Panc1 (cell line): ENCODE data around the gene BBS9. TPM values are rescaled to one million over a fixed set of nuclear protein-coding genes. Genes with fewer than 3 reads are reported as not detected.
"Not testable (repeated sequence)": the region's sequence is repeated elsewhere in the genome, so short reads cannot be mapped to it uniquely, and the experiment has no call there.

Experiments used
- ATAC-seq: fragments of 200-7000 bp; cut with Tn5 transposase; 2 replicates; pipeline ENCODE4 v1.9.1; 2020; ENCODE audit warnings: mild to moderate bottlenecking, moderate library complexity
- BruUV-seq: library from RNA; stranded (reverse); fragments of 400-500 nt; replicated peaks from 2 replicates; lab custom pipeline; 2021; lab: Mats Ljungman, UMichigan
- CTCF ChIA-PET: fragments of 300-600 bp; sonication (Branson Sonifier 250); formaldehyde crosslinking; loops from one replicate; lab custom pipeline; 2022; ENCODE audit warnings: antibody characterized with exemption; lab: Charles Lee
- POLR2A ChIA-PET: fragments of 300-600 bp; sonication (Branson Sonifier 250); formaldehyde crosslinking; loops from one replicate; lab custom pipeline; 2022; ENCODE audit warnings: antibody characterized with exemption; lab: Charles Lee
- DNase-seq: peaks from one replicate; pipeline ENCODE4 v3.0.0-alpha.2; 2010; ENCODE audit warnings: low read depth, low spot score
- H3K27ac ChIP-seq: 2 replicates; pipeline ENCODE4 v1.5.1; 2011; ENCODE audit warnings: mild to moderate bottlenecking, low read length, inconsistent platforms
- H3K27me3 ChIP-seq: fragments of 200-500 bp; sonication (Bioruptor generic); 2 replicates; pipeline ENCODE4 v1.6.0; 2014; ENCODE audit warnings: low read length, inconsistent platforms; ENCODE audit not compliant: control insufficient read depth, insufficient read depth
- H3K36me3 ChIP-seq: fragments of 200-500 bp; sonication (Bioruptor generic); 2 replicates; pipeline ENCODE4 v1.5.1; 2014; ENCODE audit warnings: inconsistent platforms, mild to moderate bottlenecking, low read length, moderate library complexity; ENCODE audit not compliant: control insufficient read depth, insufficient read depth
- H3K4me1 ChIP-seq: 2 replicates; pipeline ENCODE4 v1.5.1; 2011; ENCODE audit warnings: inconsistent platforms, mild to moderate bottlenecking, low read length, moderate library complexity; ENCODE audit not compliant: control insufficient read depth, insufficient read depth
- H3K4me3 ChIP-seq, 2 experiments: 2 replicates each; pipeline ENCODE4 v1.5.1; 2011 to 2012; ENCODE audit warnings: low read depth in 2 of 2, low read length in 2 of 2, mild to moderate bottlenecking in 2 of 2, inconsistent platforms in 1 of 2, moderate library complexity in 1 of 2
- H3K9me3 ChIP-seq: fragments of 200-500 bp; sonication (Bioruptor generic); 2 replicates; pipeline ENCODE4 v1.5.1; 2014; ENCODE audit warnings: low read depth, mild to moderate bottlenecking, inconsistent platforms, low read length, moderate library complexity; ENCODE audit not compliant: control insufficient read depth, insufficient read depth
- POLR2AphosphoS5 ChIP-seq: IDR thresholded peaks from 2 replicates; pipeline ENCODE4 v1.6.1; 2012; ENCODE audit warnings: mild to moderate bottlenecking, low read depth, low read length, moderate library complexity
- SIN3A ChIP-seq: IDR thresholded peaks from 2 replicates; pipeline ENCODE4 v1.6.1; 2012; ENCODE audit warnings: low read depth, mild to moderate bottlenecking, low read length, moderate library complexity, borderline replicate concordance; ENCODE audit not compliant: insufficient read depth
- TCF7L2 ChIP-seq: IDR thresholded peaks from 2 replicates; pipeline ENCODE4 v1.6.1; 2011; ENCODE audit warnings: mild to moderate bottlenecking, low read depth, low read length, inconsistent platforms
- in situ Hi-C: cut with HindIII; loops from 2 replicates; pipeline ENCODE4 v1.10.0; 2016; ENCODE audit warnings: low sequenced_read_pairs, low pct_unique_long_range_greater_than_20kb
- intact Hi-C: fragments of 100-400 bp; cut with micrococcal nuclease; formaldehyde crosslinking; loops from one replicate; pipeline ENCODE4 v1.10.0; 2022; ENCODE audit not compliant: unreplicated experiment
- total RNA-seq: library from RNA; stranded (reverse); gene quantifications from one replicate; pipeline ENCODE4 v1.2.1, GENCODE V29; 2021; ENCODE audit not compliant: unreplicated experiment
- TF ChIP-seq, protein P1 (sequence below), 2 experiments: IDR thresholded peaks; 2 replicates each; pipeline ENCODE4 v1.6.1; 2011 to 2012; ENCODE audit warnings: low read depth in 2 of 2, control low read depth in 1 of 2, low read length in 1 of 2, mild to moderate bottlenecking in 1 of 2, moderate library complexity in 1 of 2; ENCODE audit not compliant: insufficient read depth in 1 of 2
- TF ChIP-seq, protein P2 (sequence below): fragments of 450-650 bp; IDR thresholded peaks from 2 replicates; pipeline ENCODE4 v1.5.1; 2017; ENCODE audit warnings: mild to moderate bottlenecking

Gene BBS9
- total RNA-seq, 1 experiment from 2014 or later = 6.9 TPM

DNA sequence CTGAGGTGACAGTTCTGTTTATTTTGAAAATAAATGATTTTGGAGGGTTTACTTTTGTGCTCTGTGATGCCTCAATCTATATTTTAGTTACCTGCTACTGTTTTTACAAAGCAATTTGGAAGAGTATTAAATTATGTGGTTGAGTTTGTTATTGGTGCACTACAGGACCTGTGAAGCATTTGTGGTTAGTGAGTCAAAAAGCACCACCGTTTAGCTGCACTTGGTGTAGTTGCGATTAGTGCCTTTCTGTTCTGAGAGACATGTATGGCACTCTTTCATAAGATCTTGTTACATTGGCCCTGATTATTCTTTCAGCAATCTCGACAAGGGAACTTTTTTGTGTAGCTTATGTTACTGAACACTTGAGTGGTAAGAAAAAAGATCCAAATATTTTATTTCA, 132.2 kb downstream of the BBS9 start:
- Histone ChIP-seq H3K4me1 (no peaks in the 10 kb centered on the region), H3K27me3 (no peaks in the 10 kb centered on the region), H3K9me3 (no peaks in the 10 kb centered on the region), H3K27ac (no peak overlapping the region), H3K36me3 (no peaks in the 10 kb centered on the region), H3K4me3 (no peak overlapping the region)
- intact Hi-C loops = no loop called here
- CTCF ChIA-PET = no interaction called here
- TF ChIP-seq POLR2AphosphoS5 (no peak), SIN3A (no peak), TCF7L2 (no peak)
- TF ChIP-seq, protein P1, sequence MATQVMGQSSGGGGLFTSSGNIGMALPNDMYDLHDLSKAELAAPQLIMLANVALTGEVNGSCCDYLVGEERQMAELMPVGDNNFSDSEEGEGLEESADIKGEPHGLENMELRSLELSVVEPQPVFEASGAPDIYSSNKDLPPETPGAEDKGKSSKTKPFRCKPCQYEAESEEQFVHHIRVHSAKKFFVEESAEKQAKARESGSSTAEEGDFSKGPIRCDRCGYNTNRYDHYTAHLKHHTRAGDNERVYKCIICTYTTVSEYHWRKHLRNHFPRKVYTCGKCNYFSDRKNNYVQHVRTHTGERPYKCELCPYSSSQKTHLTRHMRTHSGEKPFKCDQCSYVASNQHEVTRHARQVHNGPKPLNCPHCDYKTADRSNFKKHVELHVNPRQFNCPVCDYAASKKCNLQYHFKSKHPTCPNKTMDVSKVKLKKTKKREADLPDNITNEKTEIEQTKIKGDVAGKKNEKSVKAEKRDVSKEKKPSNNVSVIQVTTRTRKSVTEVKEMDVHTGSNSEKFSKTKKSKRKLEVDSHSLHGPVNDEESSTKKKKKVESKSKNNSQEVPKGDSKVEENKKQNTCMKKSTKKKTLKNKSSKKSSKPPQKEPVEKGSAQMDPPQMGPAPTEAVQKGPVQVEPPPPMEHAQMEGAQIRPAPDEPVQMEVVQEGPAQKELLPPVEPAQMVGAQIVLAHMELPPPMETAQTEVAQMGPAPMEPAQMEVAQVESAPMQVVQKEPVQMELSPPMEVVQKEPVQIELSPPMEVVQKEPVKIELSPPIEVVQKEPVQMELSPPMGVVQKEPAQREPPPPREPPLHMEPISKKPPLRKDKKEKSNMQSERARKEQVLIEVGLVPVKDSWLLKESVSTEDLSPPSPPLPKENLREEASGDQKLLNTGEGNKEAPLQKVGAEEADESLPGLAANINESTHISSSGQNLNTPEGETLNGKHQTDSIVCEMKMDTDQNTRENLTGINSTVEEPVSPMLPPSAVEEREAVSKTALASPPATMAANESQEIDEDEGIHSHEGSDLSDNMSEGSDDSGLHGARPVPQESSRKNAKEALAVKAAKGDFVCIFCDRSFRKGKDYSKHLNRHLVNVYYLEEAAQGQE (IDR thresholded peaks at IDR 0.05; ENCODE audit: insufficient read depth in 1 of 2, low read depth in 2 of 2, low read length in 1 of 2) = no peak
- TF ChIP-seq, protein P2, sequence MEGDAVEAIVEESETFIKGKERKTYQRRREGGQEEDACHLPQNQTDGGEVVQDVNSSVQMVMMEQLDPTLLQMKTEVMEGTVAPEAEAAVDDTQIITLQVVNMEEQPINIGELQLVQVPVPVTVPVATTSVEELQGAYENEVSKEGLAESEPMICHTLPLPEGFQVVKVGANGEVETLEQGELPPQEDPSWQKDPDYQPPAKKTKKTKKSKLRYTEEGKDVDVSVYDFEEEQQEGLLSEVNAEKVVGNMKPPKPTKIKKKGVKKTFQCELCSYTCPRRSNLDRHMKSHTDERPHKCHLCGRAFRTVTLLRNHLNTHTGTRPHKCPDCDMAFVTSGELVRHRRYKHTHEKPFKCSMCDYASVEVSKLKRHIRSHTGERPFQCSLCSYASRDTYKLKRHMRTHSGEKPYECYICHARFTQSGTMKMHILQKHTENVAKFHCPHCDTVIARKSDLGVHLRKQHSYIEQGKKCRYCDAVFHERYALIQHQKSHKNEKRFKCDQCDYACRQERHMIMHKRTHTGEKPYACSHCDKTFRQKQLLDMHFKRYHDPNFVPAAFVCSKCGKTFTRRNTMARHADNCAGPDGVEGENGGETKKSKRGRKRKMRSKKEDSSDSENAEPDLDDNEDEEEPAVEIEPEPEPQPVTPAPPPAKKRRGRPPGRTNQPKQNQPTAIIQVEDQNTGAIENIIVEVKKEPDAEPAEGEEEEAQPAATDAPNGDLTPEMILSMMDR = no peak
- POLR2A ChIA-PET = no interaction called here
- no peak for DNase-seq
- no peak for ATAC-seq
- BruUV-seq = no TSS peak
- in situ Hi-C loops = no loop called here

DNA sequence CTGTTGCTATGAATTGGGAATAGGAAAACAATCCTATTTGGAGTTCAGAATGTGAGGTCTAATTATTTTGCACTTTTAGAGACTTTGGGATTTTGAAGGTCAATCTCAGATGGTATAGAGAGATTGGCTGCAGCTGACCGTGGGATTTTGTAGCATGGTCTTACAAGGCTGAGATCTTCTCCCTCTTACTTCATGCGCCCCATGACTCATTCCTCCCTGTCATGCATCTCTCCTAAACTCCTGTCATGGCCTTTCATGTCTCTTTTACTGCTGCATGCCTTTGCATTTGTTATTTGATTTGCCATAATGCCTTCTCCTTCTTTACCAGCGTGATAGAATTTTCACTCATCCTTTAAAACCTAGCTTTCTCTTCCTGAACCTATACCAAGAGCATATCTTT, 133.1 kb downstream of the BBS9 start:
- TF ChIP-seq POLR2AphosphoS5 (no peak), TCF7L2 (no peak), SIN3A (no peak)
- TF ChIP-seq, protein P2 = no peak
- TF ChIP-seq, protein P1 (IDR thresholded peaks at IDR 0.05; ENCODE audit: insufficient read depth in 1 of 2, low read depth in 2 of 2, low read length in 1 of 2) = no peak
- H3K4me3 ChIP-seq = no peak overlapping the region
- H3K9me3 ChIP-seq = no peaks in the 10 kb centered on the region
- DNase-seq = no peak
- ATAC-seq = no peak
- ChIA-PET CTCF (no interaction called here), POLR2A (no interaction called here)
- no TSS peak for BruUV-seq
- H3K4me1 ChIP-seq = no peaks in the 10 kb centered on the region
- H3K36me3 ChIP-seq = no peaks in the 10 kb centered on the region
- intact Hi-C loops = no loop called here
- H3K27me3 ChIP-seq = no peaks in the 10 kb centered on the region
- in situ Hi-C loops = no loop called here
- no peak overlapping the region for H3K27ac ChIP-seq

DNA sequence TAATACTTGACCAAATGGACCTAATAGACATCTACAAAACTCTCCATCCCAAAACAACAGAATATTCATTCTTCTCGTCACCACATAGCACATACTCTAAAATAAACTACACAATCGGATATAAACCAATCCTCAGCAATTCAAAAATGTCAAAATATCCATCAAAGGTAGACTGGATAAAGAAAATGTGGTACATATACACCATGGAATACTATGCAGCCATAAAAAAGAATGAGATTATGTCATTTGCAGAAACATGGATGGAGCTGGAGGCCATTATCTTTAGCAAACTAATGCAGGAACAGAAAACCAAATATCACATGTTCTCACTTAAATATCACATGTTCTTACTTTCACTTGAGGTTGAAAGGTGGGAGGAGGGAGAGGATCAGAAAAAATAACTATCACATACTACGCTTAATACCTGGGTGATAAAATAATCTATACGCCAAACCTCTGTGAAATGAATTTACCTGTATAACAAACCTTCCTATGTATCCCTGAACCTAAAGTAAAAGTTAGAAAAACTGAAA, 142.5 kb downstream of the BBS9 start:
- H3K9me3 ChIP-seq, H3K36me3 ChIP-seq, CTCF ChIA-PET, DNase-seq, in situ Hi-C loops, BruUV-seq, intact Hi-C loops, H3K27me3 ChIP-seq, ATAC-seq, H3K4me3 ChIP-seq, H3K4me1 ChIP-seq, H3K27ac ChIP-seq, POLR2A ChIA-PET: not testable (repeated sequence)
